GM19438 (cell line): ENCODE measurements around the gene CBR3.

Experiments used
- ATAC-seq: cut with Tn5 transposase; IDR thresholded peaks from one replicate; pipeline ENCODE4 v1.9.1; 2021; ENCODE audit warnings: low read depth; ENCODE audit not compliant: unreplicated experiment

Gene CBR3

DNA sequence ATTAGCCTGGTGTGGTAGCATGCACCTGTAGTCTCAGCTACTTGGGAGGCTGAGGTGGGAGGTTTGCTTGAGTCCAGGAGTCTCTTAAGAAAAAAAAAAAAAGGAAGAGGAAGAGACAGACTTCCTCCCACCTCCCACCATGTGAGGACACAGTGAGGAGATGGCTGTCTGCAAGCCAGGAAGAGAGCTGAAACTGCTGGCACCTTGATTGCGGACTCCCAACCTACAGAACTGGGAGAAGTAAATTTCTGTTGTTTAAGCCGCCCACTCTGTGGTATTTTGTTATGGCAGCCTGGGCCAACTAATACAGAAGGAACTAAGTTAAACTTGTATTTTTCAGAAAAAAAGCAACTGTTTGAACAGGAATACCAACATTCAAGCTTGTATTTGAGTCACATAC, 43.5 kb downstream of the CBR3 start:
- ATAC-seq = no peak

DNA sequence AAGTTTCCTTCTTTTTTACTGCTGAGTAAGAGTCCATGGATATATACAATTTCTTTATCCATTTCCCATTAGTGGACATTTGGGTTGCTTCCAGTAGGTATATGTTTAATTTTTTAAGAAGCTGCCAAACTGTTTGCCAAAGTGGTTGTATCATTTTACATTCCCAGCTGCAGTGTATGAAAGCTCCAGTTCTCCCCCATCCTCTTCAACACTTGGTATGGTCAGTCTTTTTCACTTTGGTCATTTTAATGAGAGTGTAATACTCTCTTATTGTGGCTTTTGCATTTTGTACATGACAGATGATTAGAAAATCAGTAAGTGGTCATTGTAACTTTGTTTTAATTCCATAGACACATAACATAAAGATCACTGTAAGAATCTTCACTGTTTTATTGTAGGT, 44.3 kb downstream of the CBR3 start:
- no peak for ATAC-seq

DNA sequence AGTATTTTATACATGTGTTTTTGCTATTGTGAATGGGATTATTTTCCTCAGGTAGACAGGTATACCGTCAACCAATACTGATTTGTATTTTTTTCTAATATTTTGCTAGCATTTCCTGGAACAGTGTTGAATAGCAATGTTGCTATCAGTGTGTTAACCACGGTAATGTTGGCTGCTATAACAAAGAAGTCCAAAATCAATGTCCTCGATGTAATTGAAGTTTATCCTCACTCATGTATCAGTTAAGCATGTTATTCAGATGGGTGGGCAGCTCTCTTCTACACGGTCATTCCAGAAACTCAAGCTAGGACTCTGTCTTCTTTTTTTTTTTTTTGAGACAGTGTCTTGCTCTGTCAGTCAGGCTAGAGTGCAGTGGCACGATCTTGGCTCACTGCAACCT, 46.1 kb downstream of the CBR3 start:
- ATAC-seq = no peak

DNA sequence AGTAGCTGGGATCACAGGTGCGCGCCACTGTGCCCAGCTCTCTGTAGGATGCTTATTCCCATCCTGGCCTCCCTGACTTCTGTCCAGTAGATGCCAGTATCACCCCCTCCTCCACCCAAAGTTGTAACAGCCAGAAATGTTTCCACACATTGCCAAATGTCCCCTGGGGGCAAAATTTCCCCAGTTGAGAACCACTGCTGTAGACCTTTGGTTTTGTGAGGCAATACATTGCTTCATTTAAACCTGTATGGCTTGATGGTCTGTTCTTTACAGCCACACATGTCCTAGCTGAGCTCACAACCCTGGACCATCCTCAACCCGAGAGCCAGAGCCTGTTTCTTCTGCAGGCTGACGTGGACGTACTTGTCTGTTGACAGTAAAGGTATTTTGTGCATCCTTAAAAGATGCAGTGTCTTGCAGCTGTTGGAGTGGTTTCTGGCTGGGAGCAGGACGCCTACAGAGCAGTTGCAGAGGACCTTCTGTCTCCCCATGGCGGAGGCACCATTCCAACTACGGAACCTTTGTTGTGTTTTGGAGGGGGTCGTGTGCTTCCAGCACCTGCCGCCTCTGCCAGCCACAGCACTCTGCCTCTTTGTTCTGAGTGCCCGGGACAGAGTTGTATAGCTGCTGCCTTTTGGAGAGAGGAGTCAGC, 48.4 kb downstream of the CBR3 start:
- no peak for ATAC-seq

DNA sequence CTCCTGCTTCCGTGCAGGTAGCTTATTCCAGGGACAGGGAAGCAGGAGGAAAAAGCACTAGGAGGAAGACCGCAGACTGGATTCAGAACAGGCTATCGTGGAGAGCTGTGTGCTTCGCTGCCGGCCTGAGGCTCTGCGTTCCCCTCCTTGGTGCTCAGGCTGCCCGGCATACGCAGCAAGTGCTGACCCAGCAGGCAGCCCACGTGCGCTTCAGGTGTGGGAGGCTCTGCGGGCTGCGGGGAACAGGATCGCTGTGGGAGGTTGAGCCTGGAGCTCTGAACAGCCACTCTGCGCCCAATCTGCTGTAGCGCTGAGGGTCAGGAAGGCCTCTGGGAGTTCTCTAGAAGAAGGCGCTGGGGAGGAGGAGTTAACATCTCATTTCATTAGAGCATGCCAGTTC, 49.7 kb downstream of the CBR3 start:
- ATAC-seq = no peak

DNA sequence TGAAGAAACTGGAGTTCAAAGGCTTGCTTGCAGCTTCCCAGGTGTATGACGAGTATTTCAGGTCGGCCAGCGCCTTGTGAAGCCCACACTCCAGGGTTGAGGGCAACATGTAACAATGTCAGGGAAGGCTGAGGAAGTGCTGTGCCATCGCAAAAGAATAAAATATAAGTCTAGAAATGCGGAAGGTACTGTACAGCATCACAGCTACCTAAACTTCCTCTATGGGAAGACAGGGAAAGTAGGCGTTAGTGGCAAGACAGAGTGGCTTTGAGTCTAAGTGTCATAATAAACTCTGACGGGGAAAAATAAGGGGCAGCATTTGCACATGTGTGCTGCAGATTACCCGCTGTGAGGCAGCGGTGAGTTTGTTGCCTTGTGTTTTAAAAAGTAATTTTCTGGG, 50.6 kb downstream of the CBR3 start:
- ATAC-seq = no peak

DNA sequence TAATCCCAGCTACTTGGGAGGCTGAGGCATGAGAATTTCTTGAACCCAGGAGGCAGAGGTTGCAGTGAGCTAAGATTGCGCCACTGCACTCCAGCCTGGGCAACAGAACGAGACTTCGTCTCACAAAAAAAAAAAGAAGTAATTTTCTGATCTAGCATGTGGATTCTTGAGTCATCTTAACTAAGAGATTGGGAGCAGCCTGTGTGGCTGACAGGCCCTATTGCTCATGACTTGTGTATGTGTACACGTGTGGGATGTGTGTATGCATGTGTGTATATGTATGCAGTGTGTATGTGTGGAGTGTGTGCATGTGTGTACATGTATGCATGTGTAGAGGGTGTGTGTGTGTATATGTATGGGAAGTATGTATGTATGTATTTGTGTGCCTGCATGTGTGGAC, 51.2 kb downstream of the CBR3 start:
- ATAC-seq = no peak

DNA sequence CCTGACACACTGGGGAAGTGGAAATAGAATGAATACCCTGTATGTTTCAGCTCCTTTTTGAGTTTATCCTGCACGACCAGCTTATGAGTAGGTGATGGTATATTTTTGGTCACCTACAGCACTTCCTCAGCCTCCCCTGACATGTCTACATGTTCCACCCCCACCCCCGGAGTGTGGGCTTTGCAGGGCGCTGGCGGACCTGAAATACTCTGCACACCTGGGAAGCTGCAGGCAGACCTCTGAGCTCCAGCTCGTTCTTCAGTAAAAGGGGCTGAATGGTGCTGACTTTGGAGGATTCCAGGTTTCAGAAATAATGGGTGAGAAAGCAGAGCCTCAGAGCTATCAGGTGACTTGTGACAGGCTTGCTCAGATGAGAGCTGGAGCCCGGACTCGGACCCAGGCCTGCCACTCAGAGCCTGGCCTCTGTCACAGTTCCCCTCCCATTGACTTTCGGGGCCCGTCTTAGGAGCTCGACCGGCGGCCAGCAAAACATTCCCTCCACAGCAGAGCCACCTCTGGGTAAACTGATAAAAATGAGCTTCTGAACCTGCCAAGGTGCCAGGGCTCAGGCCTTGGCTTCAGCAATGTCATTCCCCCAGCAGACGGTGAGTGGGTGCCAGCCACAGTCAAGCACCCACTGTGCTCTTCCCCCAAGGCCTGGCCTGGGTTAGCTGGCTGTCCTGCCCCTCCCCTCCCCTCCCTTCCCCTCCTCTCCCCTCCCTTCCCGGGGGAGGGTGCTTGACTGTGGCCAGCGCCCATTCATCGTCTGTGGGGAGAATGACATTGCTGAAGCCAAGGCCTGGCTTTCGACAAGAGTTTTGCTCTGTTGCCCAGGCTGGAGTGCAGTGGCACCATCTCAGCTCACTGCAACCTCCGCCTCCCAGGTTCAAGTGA, 51.9 kb downstream of the CBR3 start:
- no peak for ATAC-seq

DNA sequence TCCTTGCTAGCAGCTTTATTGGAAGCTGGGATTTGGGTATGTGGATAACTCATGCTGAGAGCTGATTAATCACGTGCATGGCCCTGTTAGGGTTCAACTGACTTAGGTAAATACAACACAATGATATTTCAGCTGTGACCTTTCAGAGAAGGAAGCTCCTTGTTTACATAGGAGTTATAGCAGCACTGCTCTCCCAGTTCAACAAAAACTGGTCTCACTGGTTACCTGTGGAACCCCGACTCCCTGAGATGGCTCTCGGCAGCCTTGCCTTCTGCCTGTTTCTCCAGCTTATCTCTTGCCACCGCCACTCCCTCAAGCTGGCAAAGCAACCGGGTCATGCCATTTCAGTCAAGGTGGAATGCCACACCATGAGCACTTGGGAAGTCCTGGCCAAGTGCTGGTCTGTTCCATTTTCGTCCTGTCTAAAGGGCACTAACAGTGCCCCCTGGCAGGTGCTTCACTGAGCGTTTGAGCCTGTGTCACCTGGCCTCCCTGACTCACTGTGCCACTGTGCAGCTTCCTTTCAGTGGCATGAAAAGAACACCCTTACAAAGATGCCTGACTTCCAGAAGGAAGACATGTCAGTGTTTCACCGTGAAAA, 53.3 kb downstream of the CBR3 start:
- ATAC-seq = no peak

DNA sequence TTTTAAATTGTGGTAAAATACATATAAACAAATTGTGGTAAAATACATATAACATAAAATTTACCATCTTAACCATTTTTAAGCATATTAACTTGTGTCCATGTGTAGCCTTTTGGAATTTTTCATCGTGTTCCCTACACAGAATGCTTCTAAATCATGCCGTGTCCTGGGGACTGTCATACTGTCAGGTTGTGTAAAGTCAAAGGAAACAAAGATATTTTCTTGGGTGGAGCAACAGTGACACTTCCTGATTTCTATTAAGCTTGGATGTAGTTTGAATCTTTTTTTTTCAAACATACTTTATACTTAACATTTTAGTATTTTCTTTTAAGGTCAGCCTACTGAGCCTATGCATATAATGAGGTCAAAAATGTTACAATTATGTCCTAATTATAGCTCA, 54.1 kb downstream of the CBR3 start:
- no peak for ATAC-seq

DNA sequence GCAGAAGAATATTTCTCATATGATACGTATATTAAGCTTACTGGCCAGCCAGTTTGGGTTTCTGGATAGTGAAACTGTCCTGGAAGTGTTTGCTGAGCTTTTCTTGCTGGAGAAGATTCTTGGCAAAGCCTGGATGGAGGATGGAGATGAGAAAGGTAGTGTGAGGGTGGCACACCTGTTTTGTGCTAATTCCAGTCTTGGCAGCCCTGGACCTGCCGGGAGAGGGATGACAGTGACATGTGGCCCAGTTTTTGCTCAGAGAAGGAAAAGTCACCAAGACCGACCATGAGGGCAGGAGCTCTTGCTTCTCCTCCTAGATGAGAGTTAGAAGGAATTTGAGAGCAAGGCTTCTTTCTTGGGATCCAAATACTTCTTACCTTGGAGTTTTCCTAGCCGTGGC, 55.9 kb downstream of the CBR3 start:
- no peak for ATAC-seq

DNA sequence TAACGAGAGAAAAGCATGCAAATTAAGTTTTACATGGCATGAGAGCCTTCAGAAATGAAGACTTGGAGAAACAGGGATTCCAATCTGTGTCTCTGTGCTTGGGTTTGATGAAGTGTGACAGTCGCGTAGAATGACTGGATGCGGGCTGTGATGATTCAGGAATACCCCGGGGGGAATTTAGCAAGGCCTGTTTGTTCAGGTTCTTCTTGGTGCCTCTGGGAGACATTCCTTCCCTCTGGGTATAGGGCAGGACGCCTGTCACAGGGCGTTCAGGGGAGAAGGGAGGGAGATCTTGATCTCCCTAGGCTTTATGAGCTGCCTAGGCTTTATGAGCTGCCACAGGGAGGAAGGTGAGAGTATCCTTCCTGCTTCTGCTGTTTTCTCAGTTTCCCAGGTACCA, 58.3 kb downstream of the CBR3 start:
- ATAC-seq = no peak

DNA sequence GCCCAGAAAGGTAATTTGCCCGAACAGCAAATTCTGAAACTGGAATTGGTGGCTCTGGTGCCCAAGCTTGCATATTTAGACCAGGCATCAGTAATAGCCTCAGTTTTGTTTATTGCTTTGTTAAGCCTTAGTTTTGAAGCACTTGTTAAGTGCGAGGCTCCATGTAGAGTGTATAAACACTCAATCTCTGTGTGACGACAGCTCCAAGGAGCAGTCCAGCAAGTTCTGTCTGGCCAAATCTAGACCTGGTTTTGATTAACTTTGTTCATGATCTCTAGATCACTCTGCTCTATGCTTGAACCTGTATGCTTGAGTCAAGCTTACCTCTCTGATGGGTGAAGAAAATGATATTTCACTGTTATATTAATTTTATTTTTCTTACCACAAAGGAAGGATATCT, 59.1 kb downstream of the CBR3 start:
- no peak for ATAC-seq

DNA sequence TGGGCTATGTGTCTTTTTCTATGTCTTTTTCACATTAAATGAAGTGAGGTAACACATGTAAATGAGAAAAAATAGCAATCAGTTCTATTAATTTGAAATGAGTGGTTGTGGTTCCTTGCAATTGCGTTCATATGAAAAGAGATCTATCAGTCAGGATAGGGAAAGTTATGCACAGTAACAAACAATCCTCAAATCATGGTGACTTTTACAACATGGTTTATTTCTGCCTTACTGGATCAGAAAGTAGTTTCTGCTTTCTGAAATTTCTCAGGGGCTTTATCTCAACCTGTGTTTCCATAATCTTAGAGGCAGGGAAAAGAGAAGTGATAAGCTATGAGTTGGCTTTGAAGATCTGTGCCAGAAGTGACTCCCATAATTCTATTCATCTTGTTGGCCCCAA, 60.7 kb downstream of the CBR3 start:
- no peak for ATAC-seq
